Neutrophil (primary cell): ENCODE measurements around the gene CPNE4.

ENCODE experiments used
- H3K27ac ChIP-seq: fragments of 200-600 bp; sonication (generic); 2 replicates; pipeline ENCODE4 v1.5.1; 2016; ENCODE audit warnings: mild to moderate bottlenecking, moderate library complexity
- H3K27me3 ChIP-seq: fragments of 200-600 bp; sonication (generic); 2 replicates; pipeline ENCODE4 v1.6.0; 2016; ENCODE audit warnings: mild to moderate bottlenecking
- H3K36me3 ChIP-seq: fragments of 200-600 bp; sonication (generic); 2 replicates; pipeline ENCODE4 v1.5.1; 2017
- H3K4me1 ChIP-seq, 2 experiments: fragments of 200-600 bp in 1 of 2; sonication (generic) in 1 of 2; 1 replicate in 1 of 2; 2 replicates in 1 of 2; pipeline versions ENCODE4 v1.5.1 to v1.6.1; 2013 to 2016; ENCODE audit warnings: low read depth in 1 of 2, low read length in 1 of 2, mild to moderate bottlenecking in 1 of 2, moderate library complexity in 1 of 2; ENCODE audit not compliant: control insufficient read depth in 1 of 2, insufficient read depth in 1 of 2
- H3K4me3 ChIP-seq, 2 experiments: fragments of 200-600 bp in 1 of 2; sonication (generic) in 1 of 2; 1 replicate in 1 of 2; 2 replicates in 1 of 2; pipeline ENCODE4 v1.5.1; 2013 to 2016; ENCODE audit warnings: low read depth in 1 of 2, low read length in 1 of 2, mild to moderate bottlenecking in 1 of 2, moderate library complexity in 1 of 2
- H3K9me3 ChIP-seq: fragments of 200-600 bp; sonication (generic); 2 replicates; pipeline ENCODE4 v1.5.1; 2016
- TF ChIP-seq, protein P1 (sequence below): fragments of 200-600 bp; sonication (generic); IDR thresholded peaks from 2 replicates; pipeline ENCODE4 v1.5.1; 2016; ENCODE audit warnings: antibody characterized with exemption

CPNE4 gene

DNA sequence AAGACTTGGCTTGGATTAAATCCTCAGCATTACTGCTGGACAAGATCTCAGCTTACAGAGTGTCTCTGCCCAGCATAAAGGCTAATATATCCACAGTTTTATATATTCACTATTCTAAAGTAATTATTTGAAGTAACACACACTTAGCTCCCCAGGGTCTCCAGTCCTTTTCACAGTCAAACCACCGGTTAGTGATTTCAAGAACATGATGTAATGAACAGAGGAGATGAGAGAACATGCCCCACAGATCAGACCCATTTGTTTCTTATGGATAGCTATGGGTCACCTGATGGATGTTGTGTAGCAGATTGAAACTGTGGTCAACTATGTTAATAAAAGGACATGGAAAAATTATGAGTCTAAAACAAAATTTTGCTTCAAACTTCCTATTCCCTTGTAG, 487.2 kb downstream of the CPNE4 start:
- Histone ChIP-seq H3K27ac (no peak overlapping the region), H3K4me1 (no peaks in the 10 kb centered on the region), H3K36me3 (no peaks in the 10 kb centered on the region), H3K27me3 (peaks cover 12% of the 10 kb centered on the region), H3K9me3 (no peaks in the 10 kb centered on the region), H3K4me3 (no peak overlapping the region)
- TF ChIP-seq, protein P1, sequence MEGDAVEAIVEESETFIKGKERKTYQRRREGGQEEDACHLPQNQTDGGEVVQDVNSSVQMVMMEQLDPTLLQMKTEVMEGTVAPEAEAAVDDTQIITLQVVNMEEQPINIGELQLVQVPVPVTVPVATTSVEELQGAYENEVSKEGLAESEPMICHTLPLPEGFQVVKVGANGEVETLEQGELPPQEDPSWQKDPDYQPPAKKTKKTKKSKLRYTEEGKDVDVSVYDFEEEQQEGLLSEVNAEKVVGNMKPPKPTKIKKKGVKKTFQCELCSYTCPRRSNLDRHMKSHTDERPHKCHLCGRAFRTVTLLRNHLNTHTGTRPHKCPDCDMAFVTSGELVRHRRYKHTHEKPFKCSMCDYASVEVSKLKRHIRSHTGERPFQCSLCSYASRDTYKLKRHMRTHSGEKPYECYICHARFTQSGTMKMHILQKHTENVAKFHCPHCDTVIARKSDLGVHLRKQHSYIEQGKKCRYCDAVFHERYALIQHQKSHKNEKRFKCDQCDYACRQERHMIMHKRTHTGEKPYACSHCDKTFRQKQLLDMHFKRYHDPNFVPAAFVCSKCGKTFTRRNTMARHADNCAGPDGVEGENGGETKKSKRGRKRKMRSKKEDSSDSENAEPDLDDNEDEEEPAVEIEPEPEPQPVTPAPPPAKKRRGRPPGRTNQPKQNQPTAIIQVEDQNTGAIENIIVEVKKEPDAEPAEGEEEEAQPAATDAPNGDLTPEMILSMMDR = no peak

DNA sequence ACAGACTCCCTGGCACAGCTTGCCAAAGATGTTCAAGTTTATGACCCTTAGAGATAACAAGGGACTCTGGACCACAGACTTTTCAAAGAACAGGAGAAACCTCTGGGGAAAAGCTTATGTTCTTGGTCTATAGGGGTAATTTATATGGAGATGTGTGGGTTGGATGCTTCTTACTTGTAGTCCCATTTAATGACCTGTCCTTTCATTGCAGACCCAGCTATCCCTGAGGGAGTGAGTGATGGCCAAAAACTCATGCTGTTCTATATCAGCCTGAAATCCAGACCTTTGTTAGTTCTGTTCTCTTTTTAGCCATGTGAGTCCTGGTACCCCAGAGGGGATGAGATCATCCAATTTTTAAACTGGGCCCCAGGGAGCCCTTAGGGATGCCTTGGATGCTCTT, 488.4 kb downstream of the CPNE4 start:
- Histone ChIP-seq H3K4me1 (no peaks in the 10 kb centered on the region), H3K9me3 (no peaks in the 10 kb centered on the region), H3K4me3 (no peak overlapping the region), H3K27me3 (peaks cover 12% of the 10 kb centered on the region), H3K36me3 (no peaks in the 10 kb centered on the region), H3K27ac (no peak overlapping the region)
- TF ChIP-seq, protein P1 = no peak

DNA sequence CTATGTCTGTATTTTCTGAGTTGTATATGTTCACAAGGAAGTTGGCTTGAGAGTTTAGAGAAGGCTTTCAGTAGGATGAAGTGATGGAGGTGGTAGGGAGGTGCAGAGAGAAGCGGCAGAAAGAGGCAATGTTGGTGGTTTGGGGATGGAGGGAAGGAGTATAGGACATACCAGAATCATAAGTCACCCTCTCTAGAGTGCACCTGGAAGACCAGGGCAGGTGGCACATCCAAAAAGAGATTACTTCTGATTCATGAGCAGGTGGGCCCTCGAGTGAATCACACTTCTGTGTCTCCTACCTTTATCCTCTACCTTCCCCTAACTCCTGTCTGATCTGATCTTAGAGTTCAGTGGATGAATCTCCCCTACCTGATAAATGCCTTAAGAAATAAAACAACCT, 490.3 kb downstream of the CPNE4 start:
- H3K4me1 ChIP-seq = no peaks in the 10 kb centered on the region
- TF ChIP-seq, protein P1 = no peak
- no peak overlapping the region for H3K4me3 ChIP-seq
- peaks cover 12% of the 10 kb centered on the region for H3K27me3 ChIP-seq
- no peak overlapping the region for H3K27ac ChIP-seq
- H3K36me3 ChIP-seq = no peaks in the 10 kb centered on the region
- no peaks in the 10 kb centered on the region for H3K9me3 ChIP-seq

DNA sequence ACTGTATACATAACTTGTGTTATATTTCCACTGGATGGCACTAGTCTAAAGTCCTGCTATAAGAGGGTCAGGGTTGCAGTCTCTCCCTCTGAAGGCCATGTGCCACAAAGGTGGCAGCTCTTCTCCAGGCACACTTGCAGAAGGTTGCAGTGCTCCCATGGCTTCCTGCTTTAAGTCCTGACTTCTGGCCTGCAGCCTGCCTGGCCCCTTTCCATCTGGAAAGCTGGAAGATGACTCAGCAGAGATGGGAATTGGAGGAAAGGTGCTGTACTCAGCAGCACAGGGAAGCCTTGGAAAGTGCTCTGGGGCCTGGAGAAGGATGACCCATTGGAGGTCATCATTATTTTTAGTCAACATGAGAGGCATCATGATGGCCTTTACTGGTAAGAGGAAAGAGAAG, 491.1 kb downstream of the CPNE4 start:
- no peaks in the 10 kb centered on the region for H3K9me3 ChIP-seq
- no peak overlapping the region for H3K4me3 ChIP-seq
- TF ChIP-seq, protein P1 = no peak
- H3K27me3 ChIP-seq = peaks cover 12% of the 10 kb centered on the region
- H3K4me1 ChIP-seq = no peaks in the 10 kb centered on the region
- H3K27ac ChIP-seq = no peak overlapping the region
- no peaks in the 10 kb centered on the region for H3K36me3 ChIP-seq

DNA sequence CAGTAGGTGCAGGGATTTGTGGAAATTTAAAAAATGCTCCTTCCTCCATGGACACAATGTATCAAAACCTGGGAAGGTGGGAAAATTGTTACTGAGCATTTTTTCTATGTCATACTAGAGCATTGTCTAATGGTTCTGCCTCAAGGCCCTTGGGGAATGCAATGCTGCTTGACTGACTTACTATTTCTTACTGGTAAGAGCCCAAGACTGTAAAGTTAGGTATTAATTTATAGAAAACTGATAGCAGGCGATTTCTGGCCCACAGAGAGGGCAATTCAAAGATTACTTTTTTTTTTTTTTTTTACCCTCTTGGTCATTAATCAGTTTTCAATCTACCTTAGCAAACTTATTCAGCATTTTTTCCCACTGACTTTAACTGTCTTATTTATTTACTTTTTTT, 493.5 kb downstream of the CPNE4 start:
- no peak overlapping the region for H3K4me3 ChIP-seq
- no peaks in the 10 kb centered on the region for H3K4me1 ChIP-seq
- H3K9me3 ChIP-seq = no peaks in the 10 kb centered on the region
- H3K27ac ChIP-seq = no peak overlapping the region
- H3K36me3 ChIP-seq = no peaks in the 10 kb centered on the region
- H3K27me3 ChIP-seq = peaks cover 8% of the 10 kb centered on the region
- TF ChIP-seq, protein P1 = no peak

DNA sequence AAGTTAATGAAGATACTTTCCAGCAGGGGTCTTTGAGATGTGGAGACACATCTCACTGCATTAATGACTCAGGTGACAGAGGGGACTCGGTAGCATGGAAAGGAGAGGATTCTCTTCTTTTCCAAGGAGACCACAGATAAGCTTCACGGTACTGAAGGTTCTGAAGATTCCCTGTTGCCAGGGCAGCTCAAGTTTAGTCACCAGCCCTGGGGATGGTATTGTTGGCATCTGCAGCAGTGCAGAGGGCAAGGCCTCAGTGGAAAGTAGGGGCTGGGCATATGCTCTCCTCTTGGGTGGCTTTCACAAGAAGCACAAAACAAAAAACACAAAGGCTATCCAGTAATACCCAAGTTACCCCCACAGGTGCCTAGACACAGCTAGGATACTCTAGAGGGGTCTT, 494.0 kb downstream of the CPNE4 start:
- Histone ChIP-seq H3K27ac (no peak overlapping the region), H3K27me3 (peaks cover 3% of the 10 kb centered on the region), H3K9me3 (no peaks in the 10 kb centered on the region), H3K4me3 (no peak overlapping the region), H3K4me1 (no peaks in the 10 kb centered on the region), H3K36me3 (no peaks in the 10 kb centered on the region)
- TF ChIP-seq, protein P1 = no peak
